GM12875 (cell line): Measurements from ENCODE around the gene RCAN2.

ENCODE experiments used
- H3K4me3 ChIP-seq: one replicate; pipeline ENCODE4 v1.5.1; 2011; ENCODE audit warnings: low read depth, low read length, control low read depth
- CTCF ChIP-seq: IDR thresholded peaks from 2 replicates; pipeline ENCODE4 v1.5.1; 2011; ENCODE audit warnings: low read depth, mild to moderate bottlenecking, control low read depth, inconsistent platforms, low read length, moderate library complexity, borderline replicate concordance; ENCODE audit not compliant: insufficient read depth

The RCAN2 gene

GRCh38 chr6:46377209-46377608, 114.0 kb downstream of the RCAN2 start:
- no peak for TF ChIP-seq CTCF
- no peak overlapping the region for H3K4me3 ChIP-seq

- H3K4me3 ChIP-seq, result no peak overlapping the region
- TF ChIP-seq CTCF, result no peak
Observed at GRCh38 chr6:46376562-46377061, 114.6 kb downstream of the RCAN2 start.

- H3K4me3 ChIP-seq, result no peak overlapping the region
- TF ChIP-seq CTCF, result no peak
Observed at GRCh38 chr6:46370622-46371021, 120.6 kb downstream of the RCAN2 start.

- TF ChIP-seq CTCF, result no peak
Observed at GRCh38 chr6:46368169-46368536, 123.1 kb downstream of the RCAN2 start.

GRCh38 chr6:46367354-46368168, 123.7 kb downstream of the RCAN2 start:
- no peak overlapping the region for H3K4me3 ChIP-seq
- TF ChIP-seq CTCF, result no peak

More at GRCh38 chr6:46368169-46368536, 123.1 kb downstream of the RCAN2 start:
- H3K4me3 ChIP-seq, result no peak overlapping the region

- no peak overlapping the region for H3K4me3 ChIP-seq
- TF ChIP-seq CTCF, result no peak
Observed at GRCh38 chr6:46366190-46366900, 124.9 kb downstream of the RCAN2 start.
